Fibroblast of villous mesenchyme (primary cell): ENCODE data around the gene ERLIN1. TPM values are rescaled to one million over a fixed set of nuclear protein-coding genes. Genes with fewer than 3 reads are reported as not detected.

Experiments
- DNase-seq: peaks from one replicate; pipeline ENCODE4 v3.0.0-alpha.2; 2010; ENCODE audit warnings: low read depth
- H3K4me3 ChIP-seq: 2 replicates; pipeline ENCODE4 v1.5.1; 2011; ENCODE audit warnings: low read depth, mild to moderate bottlenecking, low read length
- CTCF ChIP-seq: IDR thresholded peaks from 2 replicates; pipeline ENCODE4 v1.5.1; 2012; ENCODE audit warnings: low read depth, mild to moderate bottlenecking, low read length; ENCODE audit not compliant: insufficient read depth
- total RNA-seq: library from RNA; depleted of rRNA; stranded (reverse); fragments of >200 nt; gene quantifications from 2 replicates; pipeline ENCODE4 v1.2.3, GENCODE V29; 2012

The ERLIN1 gene
- total RNA-seq, 1 donor: 37.1 TPM

GRCh38 chr10:100141446-100142087 is 44.3 kb downstream of the ERLIN1 start:
- no peak for TF ChIP-seq CTCF
- H3K4me3 ChIP-seq: no peak overlapping the region
- DNase-seq: no peak

GRCh38 chr10:100140070-100140469 is 45.8 kb downstream of the ERLIN1 start:
- no peak overlapping the region for H3K4me3 ChIP-seq
- no peak for DNase-seq
- no peak for TF ChIP-seq CTCF

DNA sequence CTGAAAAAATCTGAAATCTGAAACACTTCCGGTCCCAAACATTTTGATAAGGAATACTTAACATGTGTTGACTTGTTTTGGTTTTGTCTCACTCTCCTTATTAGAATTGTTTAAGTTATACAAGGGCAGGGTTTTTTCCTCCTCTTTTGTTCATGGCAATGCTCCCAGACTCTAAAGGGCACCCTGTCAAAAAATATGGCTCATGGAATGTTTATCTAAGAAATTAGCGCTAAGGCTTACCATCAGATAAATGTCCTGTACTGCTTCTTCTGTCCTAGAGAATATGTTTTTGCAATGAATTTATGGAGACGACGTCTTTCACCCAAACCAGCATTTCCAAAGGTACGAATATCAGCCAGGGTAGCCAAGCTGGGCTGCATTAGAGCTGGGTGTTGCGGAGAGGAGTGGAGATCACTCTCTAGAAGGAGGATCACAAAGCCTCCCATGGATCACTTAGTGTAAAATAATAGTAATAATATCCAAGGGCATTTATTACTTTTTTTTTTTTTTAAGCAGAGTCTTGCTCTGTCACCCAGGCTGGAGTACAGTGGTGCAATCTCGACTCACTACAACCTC is 46.8 kb downstream of the ERLIN1 start:
- H3K4me3 ChIP-seq: no peak overlapping the region
- TF ChIP-seq CTCF: no peak
- no peak for DNase-seq

DNA sequence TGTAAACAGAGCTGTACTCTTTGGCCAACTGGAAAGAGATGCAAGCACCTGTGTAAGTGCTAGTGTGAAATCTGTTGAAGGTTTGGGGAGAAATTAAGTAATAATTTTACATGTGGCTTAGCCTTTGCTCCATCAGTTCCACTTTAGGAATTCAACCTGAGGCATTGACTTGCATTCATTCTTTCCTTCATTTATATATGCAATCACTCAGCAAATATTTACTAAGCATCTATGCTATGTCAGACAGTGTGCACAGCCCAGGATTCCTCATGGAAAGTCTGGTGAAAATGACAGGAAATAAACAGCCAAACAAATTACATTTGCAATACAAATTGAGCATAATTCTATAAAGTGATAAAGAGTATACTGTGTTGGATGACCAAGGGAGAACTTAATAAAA is 50.3 kb downstream of the ERLIN1 start:
- DNase-seq: no peak
- no peak for TF ChIP-seq CTCF
- no peak overlapping the region for H3K4me3 ChIP-seq

DNA sequence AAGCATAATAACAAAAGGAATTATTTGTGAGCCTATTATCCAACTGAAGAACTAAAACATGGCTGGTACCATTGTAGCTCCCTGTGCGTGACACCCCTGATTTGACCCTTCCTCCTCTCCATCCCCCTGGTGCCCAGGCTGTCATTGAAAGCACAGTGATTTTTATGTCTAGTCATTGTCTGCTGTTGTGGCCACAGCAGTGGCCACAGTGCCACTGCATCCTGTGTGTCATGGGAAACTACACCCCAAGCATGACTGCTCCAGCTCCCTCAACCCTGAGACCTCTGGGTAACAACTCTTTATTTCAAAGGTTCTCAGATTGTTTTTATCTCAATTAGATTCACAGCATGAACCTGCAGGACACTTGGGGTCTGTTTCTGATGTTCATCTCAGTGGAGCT is 52.0 kb downstream of the ERLIN1 start:
- DNase-seq: no peak
- H3K4me3 ChIP-seq: no peak overlapping the region
- no peak for TF ChIP-seq CTCF

DNA sequence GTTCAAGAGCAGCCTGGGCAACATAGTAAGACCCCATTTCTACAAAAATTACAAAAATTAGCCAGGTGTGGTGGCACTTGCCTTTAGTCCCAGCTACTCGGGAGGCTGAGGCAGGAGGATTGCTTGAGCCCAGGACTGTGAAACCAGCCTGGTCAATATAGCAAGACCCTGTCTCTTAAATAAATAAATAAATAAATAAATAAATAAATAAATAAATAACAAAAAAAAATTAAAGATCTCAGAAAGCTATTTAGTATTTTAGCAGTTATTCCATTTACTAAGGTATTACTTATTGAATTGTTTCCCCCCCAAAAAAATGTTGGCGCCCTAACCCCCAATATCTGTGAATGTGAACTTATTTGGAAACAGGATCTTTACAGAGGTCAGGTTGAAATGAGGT is 53.4 kb downstream of the ERLIN1 start:
- no peak overlapping the region for H3K4me3 ChIP-seq
- DNase-seq: no peak
- no peak for TF ChIP-seq CTCF

DNA sequence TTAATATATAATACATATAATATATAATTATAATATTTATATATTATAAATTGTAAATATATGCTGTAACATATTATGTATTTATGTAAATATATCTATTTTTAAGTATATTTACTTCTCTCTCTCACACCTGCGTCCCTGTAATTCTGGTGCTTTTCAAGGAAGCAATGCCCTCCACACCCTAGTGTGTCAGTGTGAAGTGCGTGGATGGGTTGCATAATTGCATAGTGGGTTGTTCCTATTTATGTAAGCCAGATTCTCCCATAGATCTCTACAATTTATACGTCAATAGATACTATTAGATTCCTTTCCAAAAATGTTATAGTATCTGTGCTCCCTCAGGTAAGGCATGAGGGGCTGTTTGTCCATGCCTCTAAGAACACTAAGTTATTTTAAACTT is 54.3 kb downstream of the ERLIN1 start:
- H3K4me3 ChIP-seq: no peak overlapping the region
- no peak for TF ChIP-seq CTCF
- no peak for DNase-seq
